ENCODE data around the gene ANAPC1.
"Not testable (repeated sequence)": the region's sequence is repeated elsewhere in the genome, so short reads cannot be mapped to it uniquely, and the experiment has no call there.

GRCh38 chr2:111750641-111751040 is 133.4 kb downstream of the ANAPC1 start:
- not testable (repeated sequence) for TF ChIP-seq CTCF (conservative IDR thresholded peaks at IDR 0.05; ENCODE audit: low read depth, low read length); EZH2 (IDR thresholded peaks at IDR 0.05; ENCODE audit: low read length, unreplicated experiment); EZH2phosphoT487 (IDR thresholded peaks at IDR 0.05; ENCODE audit: borderline replicate concordance, low read length)
